UCSD-AML1 (cell line): Measurements from ENCODE around the gene SSBP2.

Experiments used
- DNase-seq: peaks from one replicate; lab custom pipeline; 2025; ENCODE audit not compliant: unreplicated experiment; lab: John Stamatoyannopoulos, UW

SSBP2 gene

GRCh38 chr5:81751009-81751835, at the start of gene SSBP2:
Gene SSBP2, minus strand, starts transcription at chr5:81751097. Its CDS starts 55 bp downstream, at chr5:81751042.
- peak; percentile 100 for DNase-seq

GRCh38 chr5:81795666-81796065, 44.8 kb upstream of the SSBP2 start:
- DNase-seq = no peak

GRCh38 chr5:81794226-81794625, 43.3 kb upstream of the SSBP2 start:
- no peak for DNase-seq

GRCh38 chr5:81790336-81790735, 39.4 kb upstream of the SSBP2 start:
- DNase-seq = no peak

- no peak for DNase-seq
These were observed 38.1 kb upstream of the SSBP2 start for GRCh38 chr5:81789033-81789432.

GRCh38 chr5:81788329-81788728, 37.4 kb upstream of the SSBP2 start:
- DNase-seq = no peak

- no peak for DNase-seq
These were observed 36.8 kb upstream of the SSBP2 start for GRCh38 chr5:81787474-81788242.

- DNase-seq = no peak
These were observed 36.1 kb upstream of the SSBP2 start for GRCh38 chr5:81786991-81787390.

- DNase-seq = no peak
These were observed 35.6 kb upstream of the SSBP2 start for GRCh38 chr5:81786496-81786895.

GRCh38 chr5:81785322-81785721, 34.4 kb upstream of the SSBP2 start:
- DNase-seq = no peak

GRCh38 chr5:81783401-81783800, 32.5 kb upstream of the SSBP2 start:
- DNase-seq = no peak

- no peak for DNase-seq
These were observed 31.9 kb upstream of the SSBP2 start for GRCh38 chr5:81782811-81783210.

GRCh38 chr5:81779916-81780266, 29.0 kb upstream of the SSBP2 start:
- DNase-seq = no peak

- DNase-seq = peak; percentile 54
These were observed 28.4 kb upstream of the SSBP2 start for GRCh38 chr5:81779125-81779915.

- DNase-seq = no peak
These were observed 27.7 kb upstream of the SSBP2 start for GRCh38 chr5:81778642-81779041.

- no peak for DNase-seq
These were observed 25.4 kb upstream of the SSBP2 start for GRCh38 chr5:81776258-81776657.

- DNase-seq = no peak
These were observed 23.5 kb upstream of the SSBP2 start for GRCh38 chr5:81774374-81774773.

- DNase-seq = no peak
These were observed 22.7 kb upstream of the SSBP2 start for GRCh38 chr5:81773574-81773973.

GRCh38 chr5:81773161-81773560, 22.3 kb upstream of the SSBP2 start:
- DNase-seq = no peak

GRCh38 chr5:81772488-81772887, 21.6 kb upstream of the SSBP2 start:
- no peak for DNase-seq

GRCh38 chr5:81768935-81769452, 18.1 kb upstream of the SSBP2 start:
- no peak for DNase-seq
